HEK293T (cell line): ENCODE results near the gene SOX13.

Experiments used
- BHLHE40 ChIP-seq: fragments of 450-650 bp; IDR thresholded peaks from 2 replicates; pipeline ENCODE4 v1.6.1; 2016; ENCODE audit warnings: mild to moderate bottlenecking, moderate library complexity, borderline replicate concordance
- ELF4 ChIP-seq: fragments of 450-650 bp; IDR thresholded peaks from 2 replicates; pipeline ENCODE4 v1.6.1; 2017; ENCODE audit warnings: antibody characterized with exemption
- FOXM1 ChIP-seq: fragments of 450-650 bp; IDR thresholded peaks from 2 replicates; pipeline ENCODE4 v1.6.1; 2017; ENCODE audit warnings: mild to moderate bottlenecking, borderline replicate concordance
- L3MBTL2 ChIP-seq: fragments of 450-650 bp; conservative IDR thresholded peaks from 2 replicates; pipeline ENCODE4 v1.6.1; 2016; ENCODE audit warnings: mild to moderate bottlenecking
- SP1 ChIP-seq: fragments of 450-650 bp; IDR thresholded peaks from 2 replicates; pipeline ENCODE4 v1.6.1; 2017
- SUZ12 ChIP-seq: fragments of 450-650 bp; IDR thresholded peaks from 2 replicates; pipeline ENCODE4 v1.6.1; 2016; ENCODE audit warnings: mild to moderate bottlenecking

GRCh38 chr1:204139088-204139487 lies 66.2 kb downstream of the SOX13 start:
- no peak for TF ChIP-seq ELF4
- TF ChIP-seq L3MBTL2, result no peak
- no peak for TF ChIP-seq FOXM1
- no peak for TF ChIP-seq SUZ12
- no peak for TF ChIP-seq SP1
- no peak for TF ChIP-seq BHLHE40
